Right lobe of liver (tissue), 4 donors: Measurements from ENCODE around the gene CCDC30.

Experiments
- CTCF ChIP-seq, 4 donors: fragments of 200-600 bp in 3 of 4; fragments of 450-650 bp in 1 of 4; IDR thresholded peaks; one replicate each; pipeline versions ENCODE4 v1.5.1 to v1.8.0; 2016 to 2022; ENCODE audit warnings: antibody characterized with exemption in 4 of 4, mild to moderate bottlenecking in 2 of 4
- POLR2A ChIP-seq: fragments of 450-650 bp; IDR thresholded peaks from one replicate; pipeline ENCODE4 v1.6.1; 2017; ENCODE audit warnings: antibody characterized with exemption, mild to moderate bottlenecking
- donor health status: DM: no; HTN: no; CAD: no.
- donor health status: DM: no; HTN: no; CAD: no.
- donor health status: DM: no; HTN: yes; CAD: no.

- no peak for TF ChIP-seq CTCF (IDR thresholded peaks at IDR 0.05)
- no peak for TF ChIP-seq POLR2A
These were observed 45.9 kb upstream of the CCDC30 start for GRCh38 chr1:42417166-42417565.
